IMR-90 (cell line): ENCODE results near the gene CALHM6. TPM values are rescaled to one million over a fixed set of nuclear protein-coding genes. Genes with fewer than 3 reads are reported as not detected.

ENCODE experiments used
- ATAC-seq: fragments of 200-7000 bp; cut with Tn5 transposase; 2 replicates; pipeline ENCODE4 v1.9.1; 2020; ENCODE audit warnings: low read depth, mild to moderate bottlenecking, moderate library complexity
- BruUV-seq: library from RNA; stranded (reverse); fragments of 400-500 nt; replicated peaks from 2 replicates; lab custom pipeline; 2021; lab: Mats Ljungman, UMichigan
- CTCF ChIA-PET: fragments of 300-600 bp; formaldehyde crosslinking; extraction: SDS; loops from one replicate; lab custom pipeline; 2021; ENCODE audit warnings: antibody characterized with exemption; lab: Yijun Ruan, JAX
- POLR2A ChIA-PET: fragments of 300-600 bp; sonication (Branson Sonifier 250); formaldehyde crosslinking; loops from one replicate; lab custom pipeline; 2022; ENCODE audit warnings: antibody characterized with exemption; ENCODE audit not compliant: unreplicated experiment; lab: Charles Lee
- DNase-seq: peaks from one replicate; pipeline ENCODE4 v3.0.0; 2013
- H2AFZ ChIP-seq: replicated peaks from 2 replicates; pipeline ENCODE3; 2013; ENCODE audit warnings: low read length, mild to moderate bottlenecking; ENCODE audit not compliant: poor library complexity
- H2AK5ac ChIP-seq: 2 replicates; pipeline ENCODE4 v1.6.1; 2013; ENCODE audit warnings: low read depth, low read length, inconsistent platforms
- H2AK9ac ChIP-seq: replicated peaks from 2 replicates; pipeline ENCODE3; 2013; ENCODE audit warnings: mild to moderate bottlenecking, low read depth, low read length, moderate library complexity; ENCODE audit not compliant: poor library complexity
- H2BK120ac ChIP-seq: 2 replicates; pipeline ENCODE4 v1.6.1; 2013; ENCODE audit warnings: low read depth, low read length, inconsistent platforms
- H2BK15ac ChIP-seq: 3 replicates; pipeline ENCODE4 v1.6.1; 2013; ENCODE audit warnings: low read depth, low read length, inconsistent platforms
- H2BK20ac ChIP-seq: 2 replicates; pipeline ENCODE4 v1.6.1; 2013; ENCODE audit warnings: low read depth, mild to moderate bottlenecking, inconsistent platforms, low read length, moderate library complexity
- H2BK5ac ChIP-seq: 2 replicates; pipeline ENCODE4 v1.6.1; 2013; ENCODE audit warnings: mild to moderate bottlenecking, low read depth, low read length, inconsistent platforms; ENCODE audit not compliant: poor library complexity, severe bottlenecking
- H3K14ac ChIP-seq: replicated peaks from 2 replicates; pipeline ENCODE4 v1.6.1; 2013; ENCODE audit warnings: low read depth, low read length, inconsistent platforms
- H3K18ac ChIP-seq: 2 replicates; pipeline ENCODE4 v1.6.1; 2013; ENCODE audit warnings: low read depth, low read length, control low read depth
- H3K23ac ChIP-seq: 2 replicates; pipeline ENCODE4 v1.6.1; 2013; ENCODE audit warnings: low read depth, low read length, inconsistent platforms
- H3K27ac ChIP-seq: 2 replicates; pipeline ENCODE4 v1.5.1; 2013; ENCODE audit warnings: mild to moderate bottlenecking, control low read depth, low read length; ENCODE audit not compliant: insufficient read depth
- H3K27me3 ChIP-seq: 2 replicates; pipeline ENCODE4 v1.6.1; 2013; ENCODE audit warnings: low read length; ENCODE audit not compliant: control insufficient read depth, insufficient read depth
- H3K36me3 ChIP-seq: 2 replicates; pipeline ENCODE4 v1.6.1; 2013; ENCODE audit warnings: low read length, mixed read lengths; ENCODE audit not compliant: control insufficient read depth, insufficient read depth
- H3K4ac ChIP-seq: 2 replicates; pipeline ENCODE4 v1.6.1; 2013; ENCODE audit warnings: low read depth, low read length, inconsistent platforms
- H3K4me1 ChIP-seq: 2 replicates; pipeline ENCODE4 v1.6.1; 2013; ENCODE audit warnings: low read length, mixed read lengths; ENCODE audit not compliant: control insufficient read depth, insufficient read depth
- H3K4me2 ChIP-seq: 2 replicates; pipeline ENCODE4 v1.6.1; 2013; ENCODE audit warnings: low read depth, mild to moderate bottlenecking, control low read depth, low read length, moderate library complexity
- H3K4me3 ChIP-seq: 2 replicates; pipeline ENCODE4 v1.5.1; 2013; ENCODE audit warnings: low read depth, mild to moderate bottlenecking, control low read depth, low read length, moderate library complexity; ENCODE audit not compliant: insufficient read depth
- H3K56ac ChIP-seq: 2 replicates; pipeline ENCODE4 v1.6.1; 2013; ENCODE audit warnings: low read length, inconsistent platforms; ENCODE audit not compliant: insufficient read depth; ENCODE audit errors: extremely low read depth
- H3K79me1 ChIP-seq, 2 experiments: 2 replicates each; pipeline ENCODE4 v1.6.1; 2013; ENCODE audit warnings: low read length in 2 of 2, inconsistent platforms in 1 of 2, low read depth in 1 of 2
- H3K9ac ChIP-seq: 2 replicates; pipeline ENCODE4 v1.6.1; 2013; ENCODE audit warnings: low read depth, low read length, control low read depth
- H3K9me1 ChIP-seq: 2 replicates; pipeline ENCODE4 v1.6.1; 2013; ENCODE audit warnings: low read length, inconsistent platforms; ENCODE audit not compliant: insufficient read depth
- H3K9me3 ChIP-seq: 2 replicates; pipeline ENCODE4 v1.6.1; 2013; ENCODE audit warnings: low read length; ENCODE audit not compliant: control insufficient read depth, insufficient read depth
- H4K20me1 ChIP-seq: 2 replicates; pipeline ENCODE4 v1.6.1; 2013; ENCODE audit warnings: low read length, inconsistent platforms; ENCODE audit not compliant: insufficient read depth
- H4K5ac ChIP-seq: 2 replicates; pipeline ENCODE4 v1.6.1; 2013; ENCODE audit warnings: mild to moderate bottlenecking, low read depth, low read length, control low read depth
- H4K8ac ChIP-seq, 2 experiments: 2 replicates each; pipeline ENCODE4 v1.6.1; 2013; ENCODE audit warnings: low read depth in 2 of 2, low read length in 2 of 2, control low read depth in 1 of 2, inconsistent platforms in 1 of 2
- H4K91ac ChIP-seq: 2 replicates; pipeline ENCODE4 v1.6.1; 2013; ENCODE audit warnings: low read depth, low read length, inconsistent platforms; ENCODE audit not compliant: insufficient read depth
- FOS ChIP-seq: fragments of 150-350 bp; IDR thresholded peaks from 2 replicates; pipeline ENCODE4 v1.6.1; 2016; ENCODE audit warnings: low read depth, low read length
- POLR2A ChIP-seq: IDR thresholded peaks from 2 replicates; pipeline ENCODE4 v1.6.1; 2012; ENCODE audit warnings: mild to moderate bottlenecking, low read depth, low read length
- WGBS, 2 experiments: methylation state at CpG; one replicate each; pipeline versions ENCODE4 v1.1.5 to v1.1.7; 2013; ENCODE audit warnings: missing lambda C conversion rate in 2 of 2; ENCODE audit not compliant: insufficient read length in 1 of 2; ENCODE audit errors: extremely low coverage in 2 of 2; 5-methylcytosine and 5-hydroxymethylcytosine counted together
- dilution Hi-C: fragments of 300-500 bp; cut with HindIII; formaldehyde crosslinking; loops from one replicate; pipeline ENCODE4 v1.14.3; 2018; ENCODE audit warnings: low sequenced_read_pairs; ENCODE audit not compliant: unreplicated experiment
- in situ Hi-C: fragments of 300-500 bp; cut with MboI; formaldehyde crosslinking; loops from 3 replicates; pipeline ENCODE4 v1.14.3; 2019; ENCODE audit warnings: low sequenced_read_pairs, inconsistent platforms, mixed read lengths
- intact Hi-C: fragments of 100-400 bp; cut with micrococcal nuclease; formaldehyde crosslinking; loops from 2 replicates; pipeline ENCODE4 v1.10.0; 2022
- polyA plus RNA-seq, 3 experiments: library from polyadenylated mRNA; depleted of rRNA; stranded (reverse); fragments of >200 nt; gene quantifications; 2 replicates each; pipeline ENCODE4 v1.2.3, GENCODE V29; 2012; ENCODE audit warnings: low replicate concordance in 1 of 3
- total RNA-seq: library from RNA; depleted of rRNA; stranded (reverse); fragments of >200 nt; gene quantifications from 2 replicates; pipeline ENCODE4 v1.2.3, GENCODE V29; 2012

Gene CALHM6
- total and polyA plus RNA-seq, 2 of the 4 experiments (the other 2 are of a cell fraction), result 0.72 to 1.5 TPM

- TF ChIP-seq POLR2A (no peak), FOS (no peak)
- peak overlapping the region; percentile 39 for H3K4ac ChIP-seq
- peak overlapping the region; percentile 43; the same call in 1 of the 2 replicates for H4K91ac ChIP-seq
- peaks cover 5 to 16% of the 10 kb centered on the region in 2 experiments; a peak in 3 of 4 replicates for H3K79me1 ChIP-seq
- peak overlapping the region; percentile 72 for H3K23ac ChIP-seq
- H2AFZ ChIP-seq, result no peak overlapping the region
- peak overlapping the region; percentile 49; the same call in 1 of the 2 replicates for H2BK20ac ChIP-seq
- DNase-seq (no peak), ATAC-seq (no peak)
- peak overlapping the region; percentile 49 for H2BK5ac ChIP-seq
- no peak overlapping the region for H2AK9ac ChIP-seq
- H3K4me1 ChIP-seq, result peaks cover 12% of the 10 kb centered on the region
- H4K8ac ChIP-seq, result peak overlapping the region; percentile 17 to 30; a peak in 2 of 4 replicates
- peaks cover 16% of the 10 kb centered on the region for H3K9me1 ChIP-seq
- no peak overlapping the region for H3K56ac ChIP-seq
- no peaks in the 10 kb centered on the region for H3K27me3 ChIP-seq
- 0 out of 2 replicates have a peak overlapping the region, but pooled peaks have one; percentile 15 for H4K5ac ChIP-seq
- H2BK15ac ChIP-seq, result peak overlapping the region; percentile 84; the same call in 2 of the 3 replicates
- H3K4me2 ChIP-seq, result no peak overlapping the region
- H3K14ac ChIP-seq, result peak overlapping the region; percentile 24; the same call in 1 of the 2 replicates
- peak overlapping the region; percentile 20; the same call in 1 of the 2 replicates for H3K18ac ChIP-seq
- no peak overlapping the region for H3K9ac ChIP-seq
- intact Hi-C loops (loop anchor here (2.0 to 5.0 kb wide), 2 partner anchors 88 to 157 kb away; no protein-coding TSS in a partner anchor), in situ Hi-C loops (loop anchor here (25.0 kb wide), 1 partner anchor 157 kb away; the partner anchor contains the start of gene TSPYL1), dilution Hi-C loops (no loop called here)
- ChIA-PET CTCF (interaction anchor here (0.7 to 2.2 kb wide), 4 partner anchors 25 to 176 kb away, joined by 3 to 7 read pairs (median 6); no protein-coding TSS in a partner anchor), POLR2A (no interaction called here)
- H2BK120ac ChIP-seq, result peak overlapping the region; percentile 64
- H3K4me3 ChIP-seq, result no peak overlapping the region
- H3K9me3 ChIP-seq, result no peaks in the 10 kb centered on the region
- no peaks in the 10 kb centered on the region; the same call in 1 of the 2 replicates for H3K36me3 ChIP-seq
- WGBS, 2 experiments, result no CpG with 5 or more reads among the region's 1 CpG
- H3K27ac ChIP-seq, result no peak overlapping the region
- no TSS peak for BruUV-seq
- H2AK5ac ChIP-seq, result peak overlapping the region; percentile 67; the same call in 1 of the 2 replicates
- H4K20me1 ChIP-seq, result peaks cover 3% of the 10 kb centered on the region; the same call in 1 of the 2 replicates
Measured at GRCh38 chr6:116444575-116444974, 16.6 kb upstream of the CALHM6 start.
